ENCODE data around the gene HOXC9. TPM values are rescaled to one million over a fixed set of nuclear protein-coding genes. Genes with fewer than 3 reads are reported as not detected.

HOXC9 gene
- total RNA-seq, 1 donor from 2014 or later: 0.27 TPM

DNA sequence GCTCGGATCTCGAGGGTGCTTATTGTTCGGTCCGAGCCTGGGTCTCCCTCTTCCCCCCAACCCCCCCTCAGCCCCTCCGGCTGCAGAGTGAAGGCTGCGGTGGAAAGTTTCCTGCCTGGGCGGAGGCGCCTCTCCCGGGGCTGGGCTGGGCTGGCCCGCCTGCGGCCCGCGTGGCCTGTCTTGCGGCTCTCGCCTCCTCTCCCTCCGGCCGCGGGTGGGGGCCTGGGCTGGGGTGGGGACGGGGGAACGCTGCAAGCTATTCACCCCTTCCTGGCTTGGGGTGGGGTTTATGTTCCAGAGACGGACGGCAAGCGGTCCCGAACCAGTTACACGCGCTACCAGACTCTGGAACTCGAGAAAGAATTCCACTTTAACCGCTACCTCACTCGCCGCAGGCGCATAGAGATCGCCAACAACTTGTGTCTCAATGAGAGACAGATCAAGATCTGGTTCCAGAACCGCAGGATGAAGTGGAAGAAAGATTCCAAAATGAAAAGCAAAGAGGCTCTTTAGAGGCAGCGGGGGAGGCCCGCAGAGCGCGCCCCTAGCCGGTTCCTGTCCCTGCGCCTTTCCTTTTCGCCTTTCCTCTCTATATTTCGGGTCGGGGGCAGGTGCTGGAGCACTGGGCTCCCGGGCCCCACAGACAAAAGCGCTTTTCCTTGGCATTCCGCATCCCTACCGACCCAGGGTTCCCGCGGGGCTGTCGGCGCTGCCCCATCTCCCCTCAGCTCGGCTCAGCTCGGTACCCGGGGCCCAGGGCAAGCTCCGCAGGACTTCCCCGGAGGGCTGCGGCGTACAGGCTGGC, 34.2 kb downstream of the HOXC9 start:
- DNase-seq (ENCODE audit: extremely low spot score, unreplicated experiment): no peak
- Mint-ChIP-seq H3K27me3 (peaks cover 66% of the 10 kb centered on the region), H3K9me3 (no peaks in the 10 kb centered on the region), H3K4me1 (ENCODE audit: unreplicated experiment) (peaks cover 52% of the 10 kb centered on the region), H3K36me3 (peaks cover 14% of the 10 kb centered on the region), H3K4me3 (peak overlapping the region; percentile 89), H3K27ac (peak overlapping the region; percentile 76)
- TF ChIP-seq CTCF (conservative IDR thresholded peaks at IDR 0.05): no peak

DNA sequence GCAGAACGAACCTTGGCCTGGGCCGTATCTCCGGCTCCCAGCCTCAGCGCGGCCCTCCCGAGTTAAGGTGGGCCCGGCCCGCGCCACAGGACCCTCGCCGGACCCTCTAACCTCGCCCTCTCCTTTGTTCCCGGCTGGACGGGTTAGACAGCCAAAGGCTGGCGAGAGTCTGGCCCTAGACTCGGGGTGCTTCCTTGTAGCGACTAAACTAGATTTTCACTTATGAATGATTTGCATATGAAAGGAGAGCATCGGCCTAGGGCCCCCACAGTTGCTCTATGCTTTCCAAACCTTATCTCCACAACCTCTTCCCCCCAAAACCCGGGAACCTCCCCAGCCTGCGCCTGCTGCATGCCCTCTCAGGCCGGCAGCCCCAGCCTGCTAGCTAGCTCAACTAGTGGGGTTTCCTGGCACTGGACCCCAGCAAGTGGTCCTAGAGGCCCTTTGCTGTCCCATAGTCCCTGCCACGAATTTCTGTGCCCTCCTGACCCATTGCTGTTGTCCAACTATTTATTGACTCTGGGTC, 34.9 kb downstream of the HOXC9 start:
- no peak for DNase-seq (ENCODE audit: extremely low spot score, unreplicated experiment)
- H3K27me3 Mint-ChIP-seq: peaks cover 67% of the 10 kb centered on the region
- peak overlapping the region; percentile 89 for H3K27ac Mint-ChIP-seq
- peak overlapping the region; percentile 89 for H3K4me3 Mint-ChIP-seq
- no peaks in the 10 kb centered on the region for H3K9me3 Mint-ChIP-seq
- peaks cover 12% of the 10 kb centered on the region for H3K36me3 Mint-ChIP-seq
- peaks cover 53% of the 10 kb centered on the region for H3K4me1 Mint-ChIP-seq (ENCODE audit: unreplicated experiment)
- TF ChIP-seq CTCF (conservative IDR thresholded peaks at IDR 0.05): no peak

DNA sequence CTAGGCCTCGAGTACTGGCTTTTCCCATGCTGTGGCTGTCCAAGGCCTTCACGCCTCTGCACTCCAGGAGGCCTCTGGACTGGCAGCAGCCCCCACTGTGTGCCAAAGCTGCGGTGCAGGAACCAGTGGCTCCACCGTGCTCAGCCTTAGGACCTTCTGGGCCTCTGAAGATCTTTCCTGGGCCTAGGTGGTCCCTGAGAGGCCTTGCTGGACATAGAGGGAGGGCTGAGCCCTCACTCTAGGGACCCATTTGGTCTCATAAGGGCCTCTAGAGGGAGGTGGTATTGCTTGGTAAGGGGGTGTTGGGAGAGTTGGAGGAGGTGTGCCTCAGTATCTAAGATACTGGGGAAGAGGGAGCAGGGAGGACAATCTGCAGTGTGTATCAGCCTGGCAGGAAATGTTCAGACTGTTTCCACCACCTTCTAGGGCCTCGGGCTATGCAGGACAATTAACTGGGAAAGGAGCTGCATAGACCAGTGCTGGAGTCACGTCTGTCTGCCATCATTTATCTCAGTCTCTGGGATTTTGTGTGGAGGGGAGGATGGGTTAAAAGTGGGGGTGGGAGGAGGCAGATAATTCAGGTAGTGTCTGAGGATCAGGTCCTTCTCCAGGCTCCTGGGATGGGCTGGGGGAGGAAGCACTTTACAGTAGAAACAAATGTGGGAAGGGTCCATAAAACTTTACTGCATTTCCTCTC, 35.8 kb downstream of the HOXC9 start:
- TF ChIP-seq CTCF (conservative IDR thresholded peaks at IDR 0.05): no peak
- DNase-seq (ENCODE audit: extremely low spot score, unreplicated experiment): no peak
- H3K9me3 Mint-ChIP-seq: no peaks in the 10 kb centered on the region
- peaks cover 58% of the 10 kb centered on the region for H3K4me1 Mint-ChIP-seq (ENCODE audit: unreplicated experiment)
- H3K27ac Mint-ChIP-seq: peak overlapping the region; percentile 89
- peaks cover 10% of the 10 kb centered on the region for H3K36me3 Mint-ChIP-seq
- peak overlapping the region; percentile 89 for H3K4me3 Mint-ChIP-seq
- H3K27me3 Mint-ChIP-seq: peaks cover 68% of the 10 kb centered on the region

DNA sequence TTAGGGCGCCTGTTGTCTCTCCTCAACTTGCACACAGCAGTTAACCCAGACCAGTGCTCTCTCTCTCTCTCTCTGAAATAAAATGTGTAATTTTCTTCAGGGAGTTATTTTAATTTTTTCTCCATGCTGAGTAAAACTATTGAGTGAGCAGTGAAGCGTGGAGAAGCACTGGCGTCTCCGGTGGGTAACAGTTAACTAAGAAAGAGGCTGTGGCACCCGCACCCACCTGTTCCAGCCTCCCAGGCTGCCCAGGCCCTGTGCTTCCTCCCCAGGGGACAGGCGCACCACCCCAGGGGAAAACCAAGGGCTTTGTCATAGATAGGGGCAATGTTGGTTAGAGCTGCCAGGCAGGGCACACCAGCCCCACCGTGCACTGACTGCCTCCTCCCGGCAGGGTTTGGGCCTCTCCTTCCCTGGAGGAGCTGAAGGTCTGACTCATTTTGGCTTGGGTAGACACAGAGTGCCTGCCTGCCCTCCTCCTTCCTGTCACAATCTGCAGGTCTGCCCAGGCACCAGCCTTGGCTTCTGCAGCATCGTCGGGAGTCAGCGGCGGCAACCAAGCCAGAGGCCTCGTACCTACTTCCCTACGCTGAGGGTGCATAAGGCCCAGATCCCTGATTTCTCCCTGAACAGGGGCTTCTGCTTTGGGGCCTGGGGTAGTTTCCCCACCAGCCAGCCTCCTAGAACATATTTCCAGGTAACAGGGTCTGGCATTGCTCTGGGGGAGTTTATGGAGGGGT, 36.8 kb downstream of the HOXC9 start:
- Mint-ChIP-seq H3K4me1 (ENCODE audit: unreplicated experiment) (peaks cover 58% of the 10 kb centered on the region), H3K9me3 (no peaks in the 10 kb centered on the region), H3K36me3 (peaks cover 10% of the 10 kb centered on the region)

More for the DNA sequence above, 36.8 kb downstream of the HOXC9 start:
- H3K27ac Mint-ChIP-seq: peak overlapping the region; percentile 76
- peaks cover 61% of the 10 kb centered on the region for H3K27me3 Mint-ChIP-seq
- no peak for TF ChIP-seq CTCF (conservative IDR thresholded peaks at IDR 0.05)
- peak; percentile 68 for DNase-seq (ENCODE audit: extremely low spot score, unreplicated experiment)
- H3K4me3 Mint-ChIP-seq: peak overlapping the region; percentile 89

Measured in type B pancreatic cell (in vitro differentiated cells).